ENCODE results near the gene MYO9B.
"Not testable (repeated sequence)": the region's sequence is repeated elsewhere in the genome, so short reads cannot be mapped to it uniquely, and the experiment has no call there.

MYO9B gene

DNA sequence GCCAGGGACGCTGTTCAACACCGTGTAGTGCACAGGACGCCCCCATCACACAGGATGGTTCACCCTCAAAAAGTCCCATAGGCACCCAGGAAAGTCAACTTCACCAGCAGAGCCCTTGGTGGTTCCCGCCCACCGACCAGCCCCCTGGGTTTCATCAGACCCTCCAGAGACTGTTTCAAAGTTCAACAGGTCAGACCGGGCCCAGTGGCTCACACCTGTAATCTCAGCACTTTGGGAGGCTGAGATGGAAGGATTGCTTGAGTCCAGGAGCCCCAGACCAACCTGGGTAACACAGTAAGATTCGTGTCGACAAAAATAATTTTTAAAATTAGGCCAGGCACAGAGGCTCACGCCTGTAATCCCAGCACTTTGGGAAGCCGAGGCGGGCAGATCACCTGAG, 61.0 kb downstream of the MYO9B start:
- no peaks in the 10 kb centered on the region for H3K9me3 ChIP-seq (ENCODE audit: control insufficient read depth in 5 of 5, low read length in 5 of 5)
- peak overlapping the region; percentile 83 for H3K27ac ChIP-seq (ENCODE audit: low read depth, low read length)
- peak overlapping the region in 1 of 5 donors; percentile 7 for H3K9ac ChIP-seq (ENCODE audit: low read length in 5 of 5)
- peaks cover 0 to 6% (median 2%) of the 10 kb centered on the region in 5 donors for H3K36me3 ChIP-seq (ENCODE audit: control insufficient read depth in 5 of 5, insufficient read depth in 5 of 5, low read length in 5 of 5)
- no peak overlapping the region for H3K4me3 ChIP-seq (ENCODE audit: low read depth in 1 of 5, low read length in 5 of 5)
- no peaks in the 10 kb centered on the region for H3K27me3 ChIP-seq (ENCODE audit: control insufficient read depth in 5 of 5, insufficient read depth in 4 of 5, low read length in 5 of 5)
- peaks cover 7 to 31% (median 20%) of the 10 kb centered on the region in 5 donors for H3K4me1 ChIP-seq (ENCODE audit: control insufficient read depth in 5 of 5, insufficient read depth in 5 of 5, low read length in 5 of 5)

DNA sequence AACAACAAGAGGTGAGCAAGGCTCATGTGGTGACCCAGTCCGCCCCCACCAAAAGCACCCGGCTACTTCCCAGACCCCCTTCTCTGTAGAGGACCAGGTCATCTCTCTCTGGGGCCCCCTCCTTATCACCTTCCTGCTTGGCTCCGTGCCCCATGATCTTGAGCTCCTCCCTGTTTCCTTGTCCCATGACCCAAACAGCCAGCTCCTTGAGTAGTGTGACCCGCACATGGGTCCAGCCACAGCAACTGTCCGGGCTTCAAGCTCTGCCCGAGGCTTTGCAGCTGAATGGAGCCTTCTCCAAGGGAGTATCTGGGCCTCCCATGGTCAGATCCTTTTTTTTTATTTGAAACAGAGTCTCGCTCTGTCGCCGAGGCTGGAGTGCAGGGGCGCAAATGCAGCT, 61.8 kb downstream of the MYO9B start:
- Histone ChIP-seq H3K9ac (ENCODE audit: low read length in 5 of 5) (no peak overlapping the region), H3K4me1 (ENCODE audit: control insufficient read depth in 5 of 5, insufficient read depth in 5 of 5, low read length in 5 of 5) (peaks cover 7 to 31% (median 20%) of the 10 kb centered on the region in 5 donors), H3K27me3 (ENCODE audit: control insufficient read depth in 5 of 5, insufficient read depth in 4 of 5, low read length in 5 of 5) (no peaks in the 10 kb centered on the region), H3K9me3 (ENCODE audit: control insufficient read depth in 5 of 5, low read length in 5 of 5) (no peaks in the 10 kb centered on the region), H3K4me3 (ENCODE audit: low read depth in 1 of 5, low read length in 5 of 5) (no peak overlapping the region), H3K36me3 (ENCODE audit: control insufficient read depth in 5 of 5, insufficient read depth in 5 of 5, low read length in 5 of 5) (peaks cover 0 to 11% (median 4%) of the 10 kb centered on the region in 5 donors), H3K27ac (ENCODE audit: low read depth, low read length) (no peak overlapping the region)

DNA sequence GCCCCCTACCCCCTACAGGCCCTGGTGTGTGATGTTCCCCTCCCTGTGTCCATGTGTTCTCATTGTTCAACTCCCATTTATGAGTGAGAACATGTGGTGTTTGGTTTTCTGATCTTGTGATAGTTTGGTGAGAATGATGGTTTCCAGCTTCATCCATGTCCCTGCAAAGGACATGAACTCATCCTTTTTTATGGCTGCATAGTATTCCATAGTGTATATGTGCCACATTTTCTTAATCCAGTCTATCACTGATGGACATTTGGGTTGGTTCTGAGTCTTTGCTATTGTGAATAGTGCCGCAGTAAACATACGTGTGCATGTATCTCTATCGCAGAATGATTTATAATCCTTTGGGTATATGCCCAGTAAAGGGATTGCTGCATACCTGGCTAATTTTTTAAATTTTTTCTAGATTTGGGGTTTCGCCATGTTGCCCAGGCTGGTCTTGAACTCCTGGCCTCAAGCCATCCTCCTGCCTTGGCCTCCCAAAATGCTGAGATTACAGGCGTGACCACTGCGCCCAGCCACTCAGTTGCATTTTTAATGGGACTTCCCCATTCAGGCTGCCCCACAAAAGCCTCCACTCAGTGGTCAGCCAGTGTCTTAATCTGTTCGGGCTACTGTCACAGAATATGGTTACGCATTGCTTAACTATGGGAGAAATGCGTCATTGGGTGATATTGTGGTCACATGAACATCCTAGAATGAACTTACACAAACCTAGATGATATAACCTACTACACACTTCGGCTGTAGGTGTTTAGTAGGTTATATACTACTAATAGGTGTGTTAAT, 62.7 kb downstream of the MYO9B start:
- H3K27ac ChIP-seq (ENCODE audit: low read depth, low read length); H3K27me3 ChIP-seq (ENCODE audit: control insufficient read depth in 5 of 5, insufficient read depth in 4 of 5, low read length in 5 of 5); H3K9ac ChIP-seq (ENCODE audit: low read length in 5 of 5); H3K9me3 ChIP-seq (ENCODE audit: control insufficient read depth in 5 of 5, low read length in 5 of 5); H3K4me3 ChIP-seq (ENCODE audit: low read depth in 1 of 5, low read length in 5 of 5): not testable (repeated sequence)
- peaks cover 7 to 31% (median 20%) of the 10 kb centered on the region in 5 donors for H3K4me1 ChIP-seq (ENCODE audit: control insufficient read depth in 5 of 5, insufficient read depth in 5 of 5, low read length in 5 of 5)
- peaks cover 0 to 12% (median 6%) of the 10 kb centered on the region in 5 donors for H3K36me3 ChIP-seq (ENCODE audit: control insufficient read depth in 5 of 5, insufficient read depth in 5 of 5, low read length in 5 of 5)

DNA sequence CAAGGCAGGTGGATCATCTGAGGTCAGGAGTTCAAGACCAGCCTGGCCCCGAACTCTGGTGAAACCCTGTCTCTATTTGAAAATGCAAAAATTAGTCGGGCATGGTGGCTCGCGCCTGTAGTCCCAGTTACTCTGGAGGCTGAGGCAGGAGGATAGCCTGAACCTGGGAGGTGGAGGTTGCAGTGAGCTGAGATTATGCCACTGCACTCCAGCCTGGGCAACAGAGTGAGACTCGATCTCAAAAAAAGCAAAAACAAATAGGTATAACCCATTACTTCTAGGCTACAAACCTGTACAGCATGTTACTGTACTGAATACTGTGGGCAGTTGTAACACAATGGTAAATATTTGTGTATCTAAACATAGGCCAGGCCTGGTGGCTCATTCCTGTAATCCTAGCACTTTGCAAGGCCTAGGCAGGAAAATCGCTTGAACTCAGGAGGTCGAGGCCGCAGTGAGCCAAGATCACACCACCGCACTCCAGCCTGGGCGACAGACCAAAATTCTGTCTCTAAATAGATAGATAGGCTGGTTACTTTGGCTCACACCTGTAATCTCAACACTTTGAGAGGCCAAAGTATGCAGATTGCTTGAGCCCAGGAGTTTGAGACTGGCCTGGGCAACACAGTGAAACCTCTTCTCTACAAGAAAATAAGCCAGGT, 63.5 kb downstream of the MYO9B start:
- Histone ChIP-seq H3K27ac (ENCODE audit: low read depth, low read length) (no peak overlapping the region), H3K9me3 (ENCODE audit: control insufficient read depth in 5 of 5, low read length in 5 of 5) (no peaks in the 10 kb centered on the region), H3K9ac (ENCODE audit: low read length in 5 of 5) (no peak overlapping the region)

DNA sequence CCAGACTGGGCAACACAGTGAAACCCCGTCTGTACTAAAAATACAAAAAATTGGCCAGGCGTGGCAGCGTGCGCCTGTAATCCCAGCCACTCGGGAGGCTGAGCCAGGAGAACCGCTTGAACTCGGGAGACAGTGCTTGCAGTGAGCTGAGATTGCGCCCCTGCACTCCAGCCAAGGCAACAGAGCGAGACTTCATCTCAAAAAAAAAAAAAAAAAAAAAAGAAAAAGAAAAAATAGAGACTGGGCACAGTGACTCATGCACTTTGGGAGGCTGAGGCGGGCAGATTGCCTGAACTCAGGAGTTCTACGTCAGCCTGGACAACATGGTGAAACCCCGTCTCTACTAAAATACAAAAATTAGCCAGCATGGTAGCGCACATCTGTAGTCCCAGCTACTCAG, 69.2 kb downstream of the MYO9B start:
- H3K4me3 ChIP-seq (ENCODE audit: low read depth in 1 of 5, low read length in 5 of 5); H3K9ac ChIP-seq (ENCODE audit: low read length in 5 of 5); H3K27me3 ChIP-seq (ENCODE audit: control insufficient read depth in 5 of 5, insufficient read depth in 4 of 5, low read length in 5 of 5); H3K9me3 ChIP-seq (ENCODE audit: control insufficient read depth in 5 of 5, low read length in 5 of 5); H3K27ac ChIP-seq (ENCODE audit: low read depth, low read length): not testable (repeated sequence)
- H3K36me3 ChIP-seq (ENCODE audit: control insufficient read depth in 5 of 5, insufficient read depth in 5 of 5, low read length in 5 of 5) = peaks cover 0 to 44% (median 28%) of the 10 kb centered on the region in 5 donors
- peaks cover 0 to 14% (median 8%) of the 10 kb centered on the region in 5 donors for H3K4me1 ChIP-seq (ENCODE audit: control insufficient read depth in 5 of 5, insufficient read depth in 5 of 5, low read length in 5 of 5)

More for the DNA sequence above, 63.5 kb downstream of the MYO9B start:
- Histone ChIP-seq H3K27me3 (ENCODE audit: control insufficient read depth in 5 of 5, insufficient read depth in 4 of 5, low read length in 5 of 5) (no peaks in the 10 kb centered on the region), H3K36me3 (ENCODE audit: control insufficient read depth in 5 of 5, insufficient read depth in 5 of 5, low read length in 5 of 5) (peaks cover 0 to 12% (median 6%) of the 10 kb centered on the region in 5 donors), H3K4me3 (ENCODE audit: low read depth in 1 of 5, low read length in 5 of 5) (no peak overlapping the region), H3K4me1 (ENCODE audit: control insufficient read depth in 5 of 5, insufficient read depth in 5 of 5, low read length in 5 of 5) (peaks cover 7 to 31% (median 20%) of the 10 kb centered on the region in 5 donors)

DNA sequence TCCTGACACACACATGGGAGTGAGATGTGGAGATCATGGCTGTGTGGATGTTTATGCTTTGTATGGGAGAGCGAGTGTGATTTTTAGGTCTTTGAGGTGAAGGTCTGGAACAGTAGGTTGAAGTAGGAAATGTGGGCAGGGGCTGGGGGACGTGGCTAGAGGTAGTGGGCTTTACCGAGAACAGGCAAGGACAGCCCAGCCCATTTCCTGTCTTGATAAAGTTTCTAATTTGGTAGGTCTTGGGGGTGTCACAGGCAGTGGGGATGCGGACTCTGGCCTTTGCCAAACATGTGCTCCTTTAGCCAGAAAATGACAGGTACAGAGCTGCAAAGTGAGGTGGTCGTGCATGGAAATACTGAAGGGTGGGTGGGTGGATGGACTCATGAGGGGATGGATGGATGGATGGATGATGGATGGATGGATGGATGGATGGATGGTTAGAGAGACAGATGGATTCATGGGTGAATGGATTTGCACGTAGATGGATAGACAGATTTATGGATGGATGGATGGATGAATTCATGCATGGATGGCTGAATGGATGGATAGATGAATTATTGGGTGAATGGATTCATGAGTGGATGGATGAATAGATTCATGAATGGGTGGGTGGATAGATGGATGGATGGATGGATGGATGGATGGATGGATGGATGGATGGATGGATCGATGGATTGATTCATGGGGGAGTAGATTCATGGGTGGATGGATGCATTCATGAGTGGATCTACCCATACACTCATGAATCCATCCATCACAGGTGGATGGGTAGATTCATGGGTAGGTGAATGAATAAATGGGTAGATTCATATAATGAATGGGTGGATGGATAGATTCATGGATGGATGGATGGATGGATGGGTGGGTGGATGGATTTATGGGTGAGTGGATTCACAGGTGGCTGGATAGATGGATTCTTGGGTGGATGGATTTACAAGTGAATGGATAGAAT, 70.2 kb downstream of the MYO9B start:
- Histone ChIP-seq H3K9me3 (ENCODE audit: control insufficient read depth in 5 of 5, low read length in 5 of 5) (no peaks in the 10 kb centered on the region), H3K4me3 (ENCODE audit: low read depth in 1 of 5, low read length in 5 of 5) (no peak overlapping the region), H3K4me1 (ENCODE audit: control insufficient read depth in 5 of 5, insufficient read depth in 5 of 5, low read length in 5 of 5) (peaks cover 0 to 14% (median 8%) of the 10 kb centered on the region in 5 donors), H3K27me3 (ENCODE audit: control insufficient read depth in 5 of 5, insufficient read depth in 4 of 5, low read length in 5 of 5) (no peaks in the 10 kb centered on the region), H3K36me3 (ENCODE audit: control insufficient read depth in 5 of 5, insufficient read depth in 5 of 5, low read length in 5 of 5) (peaks cover 0 to 51% (median 28%) of the 10 kb centered on the region in 5 donors), H3K27ac (ENCODE audit: low read depth, low read length) (no peak overlapping the region), H3K9ac (ENCODE audit: low read length in 5 of 5) (no peak overlapping the region)

DNA sequence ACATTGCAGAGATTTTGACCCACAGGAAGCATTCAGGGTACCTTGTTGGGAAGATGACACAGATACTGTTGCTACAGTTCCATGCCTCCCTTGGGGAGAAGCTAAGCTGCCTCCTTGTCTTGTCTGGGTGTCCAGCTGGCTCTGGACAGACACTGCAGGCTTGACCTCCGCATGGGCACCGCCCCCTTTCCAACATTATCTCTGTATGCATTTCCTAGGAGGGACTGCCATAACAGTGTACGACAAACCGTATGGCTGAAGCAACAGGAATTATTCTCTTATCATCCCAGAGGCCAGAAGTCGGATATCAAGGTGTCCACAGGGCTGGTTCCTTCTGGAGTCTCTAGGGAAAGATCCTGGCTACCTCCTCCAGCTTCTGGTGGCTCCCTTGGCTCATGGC, 72.6 kb downstream of the MYO9B start:
- H3K9ac ChIP-seq (ENCODE audit: low read length in 5 of 5) = no peak overlapping the region

DNA sequence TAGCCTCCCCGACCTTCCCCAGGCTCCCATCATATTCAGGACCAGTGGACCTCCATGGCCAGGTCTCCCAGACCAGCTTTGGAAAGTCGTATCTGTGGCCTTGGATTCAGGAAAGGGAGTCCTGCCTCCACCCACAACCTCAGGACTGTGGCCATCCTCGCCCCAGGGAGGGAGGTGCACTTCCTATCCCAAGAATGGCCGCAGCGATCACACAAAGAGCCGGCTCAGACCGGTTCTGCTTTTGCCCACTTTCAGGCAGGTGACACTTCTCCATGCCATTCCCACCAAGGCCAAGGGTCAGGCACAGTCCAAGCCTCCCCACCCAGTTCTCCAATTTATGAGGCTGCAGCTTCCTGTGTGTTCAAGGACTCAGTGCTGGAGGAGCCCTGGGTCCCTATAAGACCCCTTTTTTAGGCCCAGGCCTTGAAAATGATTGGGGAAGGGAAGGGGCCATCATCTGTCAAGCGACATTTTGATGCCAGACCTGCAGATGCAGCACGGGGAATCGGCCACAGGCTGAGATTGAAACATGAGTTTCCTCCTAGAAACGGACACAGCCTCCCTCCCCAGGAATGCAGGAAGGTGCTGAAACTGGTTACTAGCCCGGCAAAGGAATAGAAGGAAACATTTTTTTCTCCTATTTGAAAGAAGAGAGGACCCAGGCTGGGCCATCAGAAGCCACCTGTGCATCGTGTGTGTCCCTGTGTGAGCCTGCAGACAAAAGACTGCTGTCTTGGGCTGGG, 74.0 kb downstream of the MYO9B start:
- Histone ChIP-seq H3K27ac (ENCODE audit: low read depth, low read length) (no peak overlapping the region), H3K4me1 (ENCODE audit: control insufficient read depth in 5 of 5, insufficient read depth in 5 of 5, low read length in 5 of 5) (peaks cover 0 to 10% (median 8%) of the 10 kb centered on the region in 5 donors), H3K9ac (ENCODE audit: low read length in 5 of 5) (no peak overlapping the region), H3K9me3 (ENCODE audit: control insufficient read depth in 5 of 5, low read length in 5 of 5) (no peaks in the 10 kb centered on the region), H3K27me3 (ENCODE audit: control insufficient read depth in 5 of 5, insufficient read depth in 4 of 5, low read length in 5 of 5) (no peaks in the 10 kb centered on the region), H3K4me3 (ENCODE audit: low read depth in 1 of 5, low read length in 5 of 5) (no peak overlapping the region), H3K36me3 (ENCODE audit: control insufficient read depth in 5 of 5, insufficient read depth in 5 of 5, low read length in 5 of 5) (peaks cover 2 to 77% (median 46%) of the 10 kb centered on the region in 5 donors)

More for the DNA sequence above, 72.6 kb downstream of the MYO9B start:
- no peaks in the 10 kb centered on the region for H3K27me3 ChIP-seq (ENCODE audit: control insufficient read depth in 5 of 5, insufficient read depth in 4 of 5, low read length in 5 of 5)
- no peaks in the 10 kb centered on the region for H3K9me3 ChIP-seq (ENCODE audit: control insufficient read depth in 5 of 5, low read length in 5 of 5)
- H3K36me3 ChIP-seq (ENCODE audit: control insufficient read depth in 5 of 5, insufficient read depth in 5 of 5, low read length in 5 of 5) = peaks cover 0 to 65% (median 34%) of the 10 kb centered on the region in 5 donors
- H3K4me3 ChIP-seq (ENCODE audit: low read depth in 1 of 5, low read length in 5 of 5) = no peak overlapping the region
- H3K27ac ChIP-seq (ENCODE audit: low read depth, low read length) = no peak overlapping the region
- peaks cover 0 to 11% (median 8%) of the 10 kb centered on the region in 5 donors for H3K4me1 ChIP-seq (ENCODE audit: control insufficient read depth in 5 of 5, insufficient read depth in 5 of 5, low read length in 5 of 5)

DNA sequence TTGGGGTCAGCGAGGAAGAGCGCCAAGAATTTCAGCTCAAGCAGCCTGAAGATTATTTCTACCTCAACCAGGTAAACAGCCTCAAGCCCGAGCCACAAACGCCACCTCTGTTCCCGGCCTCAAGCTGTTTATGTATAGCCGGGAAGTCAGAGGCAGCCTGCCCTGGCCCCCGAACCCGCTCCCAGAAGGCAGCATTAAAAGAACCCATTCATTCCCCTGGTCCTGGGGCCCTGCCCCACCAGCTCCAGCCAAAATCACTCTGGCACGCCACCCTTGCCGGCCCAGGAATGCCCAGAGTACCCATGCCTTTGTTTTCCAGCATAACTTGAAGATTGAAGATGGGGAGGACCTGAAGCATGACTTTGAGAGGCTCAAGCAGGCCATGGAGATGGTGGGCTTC, 78.4 kb downstream of the MYO9B start:
- Histone ChIP-seq H3K9me3 (ENCODE audit: control insufficient read depth in 5 of 5, low read length in 5 of 5) (no peaks in the 10 kb centered on the region), H3K9ac (ENCODE audit: low read length in 5 of 5) (no peak overlapping the region), H3K4me1 (ENCODE audit: control insufficient read depth in 5 of 5, insufficient read depth in 5 of 5, low read length in 5 of 5) (peaks cover 0 to 8% (median 4%) of the 10 kb centered on the region in 5 donors), H3K4me3 (ENCODE audit: low read depth in 1 of 5, low read length in 5 of 5) (no peak overlapping the region), H3K36me3 (ENCODE audit: control insufficient read depth in 5 of 5, insufficient read depth in 5 of 5, low read length in 5 of 5) (peaks cover 2 to 84% (median 55%) of the 10 kb centered on the region in 5 donors), H3K27ac (ENCODE audit: low read depth, low read length) (no peak overlapping the region), H3K27me3 (ENCODE audit: control insufficient read depth in 5 of 5, insufficient read depth in 4 of 5, low read length in 5 of 5) (no peaks in the 10 kb centered on the region)

All from subcutaneous abdominal adipose tissue (tissue), 5 donors.